IPS-18a (cell line): ENCODE data around the gene CNTN4.
"Not testable (repeated sequence)": the region's sequence is repeated elsewhere in the genome, so short reads cannot be mapped to it uniquely, and the experiment has no call there.

ENCODE experiments used
- H3K27ac ChIP-seq: one replicate; pipeline ENCODE4 v1.5.1; 2013; ENCODE audit warnings: low read length
- H3K27me3 ChIP-seq: one replicate; pipeline ENCODE4 v1.6.1; 2013; ENCODE audit warnings: mild to moderate bottlenecking, low read length; ENCODE audit not compliant: control insufficient read depth, insufficient read depth
- H3K36me3 ChIP-seq: one replicate; pipeline ENCODE4 v1.6.1; 2013; ENCODE audit warnings: low read depth, low read length; ENCODE audit not compliant: control insufficient read depth
- H3K4me1 ChIP-seq: one replicate; pipeline ENCODE4 v1.6.1; 2013; ENCODE audit warnings: low read depth, low read length; ENCODE audit not compliant: control insufficient read depth
- H3K4me3 ChIP-seq: one replicate; pipeline ENCODE4 v1.5.1; 2013; ENCODE audit warnings: low read length
- H3K9ac ChIP-seq: one replicate; pipeline ENCODE4 v1.6.1; 2013; ENCODE audit warnings: mild to moderate bottlenecking, low read length, moderate library complexity
- H3K9me3 ChIP-seq: one replicate; pipeline ENCODE4 v1.6.1; 2013; ENCODE audit warnings: low read depth, low read length; ENCODE audit not compliant: control insufficient read depth

CNTN4 gene

DNA sequence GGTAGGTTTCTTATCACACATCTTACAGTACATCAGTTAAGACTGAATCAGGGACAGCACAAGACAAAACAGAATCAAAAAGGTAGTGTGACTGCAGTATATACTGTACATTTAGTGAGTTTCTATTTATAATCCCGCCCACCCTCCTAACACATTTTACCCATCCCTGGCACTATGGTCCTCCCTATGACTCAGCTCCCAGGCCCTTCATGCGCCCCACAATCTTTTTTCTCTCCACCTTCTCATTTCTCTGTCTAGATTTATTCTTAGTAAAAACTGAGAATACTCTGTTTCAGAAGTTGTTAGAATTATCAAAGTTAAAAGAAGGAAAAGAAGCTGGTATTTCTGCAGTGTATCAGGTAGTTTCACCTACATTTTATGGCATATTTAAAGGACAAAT, 427.3 kb downstream of the CNTN4 start:
- Histone ChIP-seq H3K4me3 (no peak overlapping the region), H3K36me3 (no peaks in the 10 kb centered on the region), H3K9me3 (no peaks in the 10 kb centered on the region), H3K27ac (no peak overlapping the region), H3K27me3 (no peaks in the 10 kb centered on the region), H3K9ac (no peak overlapping the region), H3K4me1 (no peaks in the 10 kb centered on the region)

DNA sequence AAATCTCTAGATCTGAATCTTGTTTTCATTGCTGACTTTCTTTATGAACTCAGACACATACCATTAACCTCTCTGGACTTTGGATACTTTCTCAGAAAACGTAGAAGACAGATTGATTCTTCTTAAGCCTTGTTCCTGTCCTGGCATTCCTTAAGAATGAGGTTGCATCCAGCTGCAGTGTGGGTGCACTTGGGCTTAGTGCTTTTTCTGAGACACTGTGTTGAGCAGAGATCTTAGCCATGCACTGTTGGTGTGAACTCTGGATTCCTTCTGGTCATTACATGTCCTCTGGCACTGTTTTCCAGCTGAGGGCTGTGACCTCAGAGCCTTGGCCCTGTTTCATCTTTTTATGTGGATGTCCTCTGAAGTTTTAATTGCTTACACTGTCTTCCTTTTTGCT, 428.3 kb downstream of the CNTN4 start:
- Histone ChIP-seq H3K27ac (no peak overlapping the region), H3K9me3 (no peaks in the 10 kb centered on the region), H3K27me3 (no peaks in the 10 kb centered on the region), H3K4me3 (no peak overlapping the region), H3K9ac (no peak overlapping the region), H3K36me3 (no peaks in the 10 kb centered on the region), H3K4me1 (no peaks in the 10 kb centered on the region)

DNA sequence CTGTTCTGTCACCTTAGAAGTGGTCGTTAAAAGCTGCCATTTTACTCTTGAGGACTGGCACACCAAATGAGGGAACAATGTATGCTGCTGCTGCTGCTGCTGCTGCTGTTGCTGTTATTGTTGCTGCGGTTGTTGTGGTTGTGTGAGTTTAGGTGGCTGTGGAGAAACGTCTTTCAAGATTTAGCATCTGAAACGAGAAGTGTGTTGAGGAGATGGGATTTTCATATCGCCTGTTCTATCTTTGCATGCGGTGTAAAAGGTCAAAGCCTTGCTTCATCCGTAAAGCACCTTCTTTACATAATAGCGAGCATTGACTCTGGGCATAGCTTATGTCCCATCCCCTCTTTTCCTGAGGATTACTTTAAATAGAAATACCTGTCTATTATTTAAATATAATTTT, 428.7 kb downstream of the CNTN4 start:
- H3K9me3 ChIP-seq, H3K9ac ChIP-seq, H3K27me3 ChIP-seq, H3K4me1 ChIP-seq, H3K27ac ChIP-seq, H3K36me3 ChIP-seq, H3K4me3 ChIP-seq: not testable (repeated sequence)

DNA sequence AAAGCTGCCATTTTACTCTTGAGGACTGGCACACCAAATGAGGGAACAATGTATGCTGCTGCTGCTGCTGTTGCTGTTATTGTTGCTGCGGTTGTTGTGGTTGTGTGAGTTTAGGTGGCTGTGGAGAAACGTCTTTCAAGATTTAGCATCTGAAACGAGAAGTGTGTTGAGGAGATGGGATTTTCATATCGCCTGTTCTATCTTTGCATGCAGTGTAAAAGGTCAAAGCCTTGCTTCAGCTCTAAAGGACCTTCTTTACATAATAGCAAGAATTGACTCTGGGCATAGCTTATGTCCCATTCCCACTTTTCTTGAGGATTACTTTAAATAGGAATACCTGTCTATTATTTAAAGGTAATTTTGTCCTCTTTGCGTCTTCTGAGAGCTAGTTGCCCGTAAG, 436.1 kb downstream of the CNTN4 start:
- not testable (repeated sequence) for H3K36me3 ChIP-seq, H3K27ac ChIP-seq, H3K4me3 ChIP-seq, H3K4me1 ChIP-seq, H3K9me3 ChIP-seq, H3K9ac ChIP-seq, H3K27me3 ChIP-seq

DNA sequence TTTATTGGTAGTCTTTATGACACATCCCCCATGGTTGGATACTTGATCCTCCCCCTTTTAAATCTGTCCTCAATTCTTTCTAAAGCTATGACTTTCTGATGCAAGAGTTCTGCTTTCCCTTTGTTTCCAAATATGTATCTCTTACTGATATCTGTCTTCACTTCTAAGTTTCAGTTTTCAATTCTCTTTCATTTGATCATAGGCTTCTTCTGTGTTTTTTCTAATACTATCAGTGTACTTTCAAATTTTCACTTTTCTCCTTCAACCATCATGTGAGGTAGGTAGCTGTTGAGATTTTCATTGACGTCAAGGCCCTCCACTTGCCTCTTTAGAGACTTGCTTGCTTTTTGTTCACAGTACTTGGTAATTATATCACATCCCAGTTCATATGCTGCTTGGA, 436.5 kb downstream of the CNTN4 start:
- Histone ChIP-seq H3K4me1 (no peaks in the 10 kb centered on the region), H3K9ac (no peak overlapping the region), H3K36me3 (no peaks in the 10 kb centered on the region), H3K9me3 (no peaks in the 10 kb centered on the region), H3K27ac (no peak overlapping the region), H3K4me3 (no peak overlapping the region), H3K27me3 (no peaks in the 10 kb centered on the region)

DNA sequence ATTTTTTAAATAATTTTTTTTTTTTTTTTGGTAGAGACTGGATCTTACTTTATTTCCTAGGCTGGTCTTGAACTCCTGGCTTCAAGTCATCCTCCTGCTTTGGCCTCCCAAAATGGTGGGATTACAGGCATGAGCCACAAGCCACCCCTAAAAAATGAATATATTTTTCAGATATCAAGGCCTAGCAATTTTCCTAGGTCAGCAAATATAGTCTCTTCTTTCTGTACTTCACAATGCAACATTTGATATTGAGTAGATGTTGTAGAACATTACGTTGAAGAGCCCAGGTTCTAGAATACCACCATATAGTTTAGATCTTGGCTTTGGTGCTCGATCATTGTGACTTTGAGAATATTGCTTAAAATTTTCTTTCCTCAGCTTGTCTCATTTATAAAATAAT, 437.9 kb downstream of the CNTN4 start:
- no peaks in the 10 kb centered on the region for H3K36me3 ChIP-seq

DNA sequence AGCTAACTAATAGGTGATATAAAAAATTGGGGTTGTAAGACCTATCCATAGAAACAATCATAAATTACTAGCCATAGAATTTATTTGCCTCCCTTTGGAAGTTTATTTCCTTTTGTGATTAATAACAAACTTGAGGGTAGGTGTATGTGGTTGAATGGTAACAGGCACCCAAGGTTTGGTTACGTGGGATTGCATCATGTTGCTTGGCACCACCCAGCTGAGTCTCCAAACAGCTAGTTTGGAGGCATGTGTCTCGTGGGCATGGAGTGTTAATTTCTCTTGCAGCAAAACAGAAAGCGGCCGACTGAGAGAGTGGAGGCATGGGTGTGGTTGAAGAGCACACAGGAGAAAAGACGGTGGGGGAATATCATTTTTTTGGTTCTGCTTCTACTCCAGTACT, 441.4 kb downstream of the CNTN4 start:
- no peak overlapping the region for H3K27ac ChIP-seq
- no peaks in the 10 kb centered on the region for H3K9me3 ChIP-seq
- no peaks in the 10 kb centered on the region for H3K4me1 ChIP-seq
- H3K9ac ChIP-seq, result no peak overlapping the region
- H3K4me3 ChIP-seq, result no peak overlapping the region
- H3K36me3 ChIP-seq, result no peaks in the 10 kb centered on the region
- no peaks in the 10 kb centered on the region for H3K27me3 ChIP-seq

More for the DNA sequence above, 437.9 kb downstream of the CNTN4 start:
- no peaks in the 10 kb centered on the region for H3K27me3 ChIP-seq
- H3K4me3 ChIP-seq, result no peak overlapping the region
- no peak overlapping the region for H3K9ac ChIP-seq
- H3K27ac ChIP-seq, result no peak overlapping the region
- no peaks in the 10 kb centered on the region for H3K4me1 ChIP-seq
- H3K9me3 ChIP-seq, result no peaks in the 10 kb centered on the region

DNA sequence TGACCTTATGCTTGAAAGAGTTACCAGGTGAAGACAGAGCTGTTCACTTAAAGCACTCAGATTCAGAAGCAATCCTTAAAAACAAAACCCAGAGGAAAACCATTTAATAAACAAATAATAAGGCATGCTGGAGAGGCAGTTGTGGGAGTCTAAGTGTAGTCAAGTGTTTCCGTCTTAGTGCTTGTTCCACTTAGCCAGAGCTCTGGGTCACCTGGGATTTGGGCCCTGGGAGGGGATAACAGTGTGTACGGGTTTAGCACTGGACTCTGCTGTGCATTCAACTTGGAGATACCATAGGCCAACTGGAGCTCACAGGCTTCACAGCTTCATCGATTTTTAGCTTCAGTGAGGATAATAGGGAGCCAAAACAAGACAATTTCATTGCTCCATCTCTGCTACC, 444.6 kb downstream of the CNTN4 start:
- Histone ChIP-seq H3K36me3 (no peaks in the 10 kb centered on the region), H3K27ac (no peak overlapping the region), H3K9me3 (no peaks in the 10 kb centered on the region), H3K4me1 (no peaks in the 10 kb centered on the region), H3K4me3 (no peak overlapping the region), H3K27me3 (no peaks in the 10 kb centered on the region), H3K9ac (no peak overlapping the region)

DNA sequence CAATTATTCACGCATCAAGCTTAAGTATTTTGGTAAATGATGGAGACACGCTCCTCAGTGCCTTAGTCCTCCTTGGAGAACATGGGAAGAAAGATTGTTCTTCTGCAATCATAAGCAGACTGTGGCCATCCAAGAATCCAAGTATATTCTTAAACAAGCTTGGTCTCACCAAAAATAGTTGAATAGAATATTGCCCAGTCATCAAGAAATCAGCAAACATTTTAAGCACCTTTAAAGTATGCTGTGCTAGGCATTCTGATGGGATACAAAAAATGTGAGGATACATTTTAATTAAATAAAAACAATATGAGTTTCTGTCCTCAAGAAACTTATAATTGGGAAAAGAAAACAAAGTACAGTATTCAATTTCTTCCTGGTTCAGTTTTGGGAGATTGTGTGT, 445.5 kb downstream of the CNTN4 start:
- Histone ChIP-seq H3K9me3 (no peaks in the 10 kb centered on the region), H3K9ac (no peak overlapping the region), H3K27me3 (no peaks in the 10 kb centered on the region), H3K36me3 (no peaks in the 10 kb centered on the region), H3K27ac (no peak overlapping the region), H3K4me1 (no peaks in the 10 kb centered on the region), H3K4me3 (no peak overlapping the region)

DNA sequence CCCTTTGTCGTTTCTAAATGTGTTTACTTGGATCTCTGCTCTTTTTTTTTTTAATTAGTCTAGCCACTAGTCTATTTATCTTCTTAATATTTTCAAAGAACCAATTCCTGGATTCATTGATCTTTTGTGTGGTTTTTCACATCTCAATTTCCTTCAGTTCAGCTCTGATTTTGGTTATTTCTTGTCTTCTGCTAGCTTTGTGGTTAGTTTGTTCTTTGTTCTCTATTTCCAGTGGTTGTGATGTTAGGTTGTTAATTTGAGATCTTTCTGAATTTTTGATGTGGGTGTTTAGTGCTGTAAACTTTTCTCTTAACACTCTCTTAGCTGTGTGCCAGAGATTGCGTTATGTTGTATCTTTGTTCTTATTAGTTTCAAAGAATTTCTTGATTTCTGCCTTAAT, 446.1 kb downstream of the CNTN4 start:
- H3K27me3 ChIP-seq, result no peaks in the 10 kb centered on the region
- H3K4me1 ChIP-seq, result no peaks in the 10 kb centered on the region
- no peak overlapping the region for H3K4me3 ChIP-seq
- H3K27ac ChIP-seq, result no peak overlapping the region
- H3K36me3 ChIP-seq, result no peaks in the 10 kb centered on the region
- H3K9ac ChIP-seq, result no peak overlapping the region
- H3K9me3 ChIP-seq, result no peaks in the 10 kb centered on the region

DNA sequence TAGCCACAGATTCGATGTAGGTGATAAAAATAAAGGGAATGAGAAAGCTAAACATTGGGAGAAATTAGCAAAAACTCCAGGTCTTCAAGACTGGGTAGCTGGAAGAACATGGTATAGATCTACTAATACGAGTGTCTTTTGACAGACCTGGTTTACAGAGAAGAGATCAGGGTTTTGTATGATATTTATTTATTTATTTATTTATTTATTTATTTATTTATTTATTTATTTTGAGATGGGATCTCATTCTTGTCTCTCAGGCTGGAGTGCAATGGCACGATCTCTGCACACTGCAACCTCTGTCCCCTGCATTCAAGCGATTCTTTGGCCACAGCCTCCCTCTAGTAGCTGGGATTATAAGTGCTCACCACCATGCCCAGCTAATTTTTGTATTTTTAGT, 448.4 kb downstream of the CNTN4 start:
- Histone ChIP-seq H3K27me3 (no peaks in the 10 kb centered on the region), H3K4me3 (no peak overlapping the region), H3K9ac (no peak overlapping the region), H3K27ac (no peak overlapping the region), H3K36me3 (no peaks in the 10 kb centered on the region), H3K4me1 (no peaks in the 10 kb centered on the region), H3K9me3 (no peaks in the 10 kb centered on the region)

DNA sequence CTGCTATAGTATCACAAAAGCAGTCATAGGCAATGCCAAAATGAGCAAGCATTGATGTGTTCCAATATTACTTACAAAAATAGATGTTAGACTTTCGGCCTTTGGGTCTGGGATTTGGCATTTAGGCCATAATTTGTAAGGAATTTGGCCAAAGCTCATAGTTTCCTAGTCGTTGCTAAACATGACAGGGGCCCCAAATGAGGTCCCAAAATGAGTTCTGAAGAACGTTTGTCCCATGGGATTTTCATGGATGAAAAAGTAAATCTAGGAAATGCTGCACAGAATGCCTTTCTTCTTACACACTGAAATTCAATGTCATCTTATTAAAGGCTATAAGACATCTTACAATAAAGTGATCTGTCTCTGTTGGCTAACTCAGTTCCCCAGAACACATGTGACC, 456.0 kb downstream of the CNTN4 start:
- H3K36me3 ChIP-seq, result no peaks in the 10 kb centered on the region
- no peaks in the 10 kb centered on the region for H3K4me1 ChIP-seq
- H3K4me3 ChIP-seq, result no peak overlapping the region
- no peak overlapping the region for H3K9ac ChIP-seq
- H3K27ac ChIP-seq, result no peak overlapping the region
- H3K27me3 ChIP-seq, result no peaks in the 10 kb centered on the region
- H3K9me3 ChIP-seq, result no peaks in the 10 kb centered on the region

DNA sequence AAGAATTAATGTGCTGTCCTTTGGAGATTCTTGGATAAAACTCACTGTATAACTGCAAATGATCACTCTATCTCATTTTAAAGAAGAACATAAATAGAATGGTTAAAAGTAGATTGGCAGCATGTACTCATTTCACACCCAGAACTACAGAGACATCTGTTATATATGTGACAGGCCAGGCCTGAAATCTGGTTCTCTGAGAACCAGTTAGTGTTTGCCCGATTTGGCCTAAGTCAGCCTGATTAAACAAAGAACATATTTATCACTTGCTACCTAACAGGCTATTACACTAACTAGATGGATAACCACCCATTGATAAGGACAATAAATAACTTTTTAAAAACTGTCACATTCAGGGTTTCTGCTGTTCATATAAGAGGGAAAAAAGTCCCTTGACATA, 460.1 kb downstream of the CNTN4 start:
- no peaks in the 10 kb centered on the region for H3K27me3 ChIP-seq
- no peak overlapping the region for H3K4me3 ChIP-seq
- no peaks in the 10 kb centered on the region for H3K9me3 ChIP-seq
- no peaks in the 10 kb centered on the region for H3K4me1 ChIP-seq
- no peak overlapping the region for H3K27ac ChIP-seq
- no peaks in the 10 kb centered on the region for H3K36me3 ChIP-seq
- no peak overlapping the region for H3K9ac ChIP-seq
